Colonic mucosa (tissue), 4 donors: ENCODE results near the gene FOXP1. TPM values are rescaled to one million over a fixed set of nuclear protein-coding genes. Genes with fewer than 3 reads are reported as not detected.

Source experiments
- DNase-seq: peaks from one replicate; pipeline ENCODE4 v3.0.0-alpha.2; 2020
- H3K27ac ChIP-seq: fragments of 200-600 bp; one replicate; pipeline ENCODE4 v1.8.0; 2021
- H3K27me3 ChIP-seq: fragments of 200-600 bp; one replicate; pipeline ENCODE4 v1.8.0; 2021
- H3K36me3 ChIP-seq: fragments of 200-600 bp; one replicate; pipeline ENCODE4 v1.8.0; 2021
- H3K4me1 ChIP-seq: fragments of 200-600 bp; one replicate; pipeline ENCODE4 v1.8.0; 2021; ENCODE audit warnings: mild to moderate bottlenecking
- H3K4me3 ChIP-seq: fragments of 200-600 bp; one replicate; pipeline ENCODE4 v1.8.0; 2021
- H3K9ac ChIP-seq, 2 donors: one replicate each; pipeline ENCODE4 v1.7.0; 2013; ENCODE audit warnings: control low read depth in 2 of 2, low read depth in 2 of 2, low read length in 2 of 2
- H3K9me3 ChIP-seq: fragments of 200-600 bp; one replicate; pipeline ENCODE4 v1.8.0; 2021
- intact Hi-C: fragments of 100-400 bp; cut with DNase I; formaldehyde crosslinking; loops from one replicate; pipeline ENCODE4 v1.14.1; 2022
- total RNA-seq, 2 donors: library from RNA; stranded (reverse); fragmentation: NEBNext Ultra II Directional in 1 of 2; extraction: Animal tissue kit (Norgen Biotek cat#: 25700) in 1 of 2; gene quantifications; one replicate each; pipeline ENCODE4 v1.2.1, GENCODE V29; 2021
- TF ChIP-seq, protein P1 (sequence below): fragments of 200-600 bp; IDR thresholded peaks from one replicate; pipeline ENCODE4 v1.8.0; 2022; ENCODE audit warnings: antibody characterized with exemption, mild to moderate bottlenecking
- donor health status: healthy.
- donor health status: DM: no; HTN: no; CAD: no.
- donor health status: DM: no; HTN: no; CAD: no.

FOXP1 gene
- total RNA-seq, 2 donors from 2014 or later, result 127 to 128 TPM

DNA sequence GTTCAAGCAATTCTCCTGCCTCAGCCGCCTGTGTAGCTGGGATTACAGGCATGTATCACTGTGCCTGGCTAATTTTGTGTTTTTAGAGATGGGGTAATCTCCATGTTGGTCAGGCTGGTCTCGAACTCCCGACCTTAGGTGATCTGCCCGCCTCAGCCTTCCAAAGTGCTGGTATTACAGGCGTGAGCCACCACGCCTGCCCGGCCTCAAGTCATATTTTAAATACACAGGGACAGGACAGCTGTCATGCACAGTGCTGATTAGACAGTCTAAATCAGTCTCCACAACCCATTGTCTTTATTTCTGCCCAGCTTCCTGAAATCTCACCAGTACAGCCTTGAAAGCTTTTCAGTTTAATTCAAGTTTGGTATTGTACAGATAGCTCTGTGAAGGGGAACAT, 587.4 kb downstream of the FOXP1 start:
- no peaks in the 10 kb centered on the region for H3K4me1 ChIP-seq
- no peak for DNase-seq
- H3K27me3 ChIP-seq, result no peaks in the 10 kb centered on the region
- H3K27ac ChIP-seq, result no peak overlapping the region
- no peak overlapping the region for H3K4me3 ChIP-seq
- TF ChIP-seq, protein P1, sequence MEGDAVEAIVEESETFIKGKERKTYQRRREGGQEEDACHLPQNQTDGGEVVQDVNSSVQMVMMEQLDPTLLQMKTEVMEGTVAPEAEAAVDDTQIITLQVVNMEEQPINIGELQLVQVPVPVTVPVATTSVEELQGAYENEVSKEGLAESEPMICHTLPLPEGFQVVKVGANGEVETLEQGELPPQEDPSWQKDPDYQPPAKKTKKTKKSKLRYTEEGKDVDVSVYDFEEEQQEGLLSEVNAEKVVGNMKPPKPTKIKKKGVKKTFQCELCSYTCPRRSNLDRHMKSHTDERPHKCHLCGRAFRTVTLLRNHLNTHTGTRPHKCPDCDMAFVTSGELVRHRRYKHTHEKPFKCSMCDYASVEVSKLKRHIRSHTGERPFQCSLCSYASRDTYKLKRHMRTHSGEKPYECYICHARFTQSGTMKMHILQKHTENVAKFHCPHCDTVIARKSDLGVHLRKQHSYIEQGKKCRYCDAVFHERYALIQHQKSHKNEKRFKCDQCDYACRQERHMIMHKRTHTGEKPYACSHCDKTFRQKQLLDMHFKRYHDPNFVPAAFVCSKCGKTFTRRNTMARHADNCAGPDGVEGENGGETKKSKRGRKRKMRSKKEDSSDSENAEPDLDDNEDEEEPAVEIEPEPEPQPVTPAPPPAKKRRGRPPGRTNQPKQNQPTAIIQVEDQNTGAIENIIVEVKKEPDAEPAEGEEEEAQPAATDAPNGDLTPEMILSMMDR, result no peak
- no peaks in the 10 kb centered on the region for H3K36me3 ChIP-seq
- intact Hi-C loops, result no loop called here
- no peaks in the 10 kb centered on the region for H3K9me3 ChIP-seq
- H3K9ac ChIP-seq, result no peak overlapping the region

DNA sequence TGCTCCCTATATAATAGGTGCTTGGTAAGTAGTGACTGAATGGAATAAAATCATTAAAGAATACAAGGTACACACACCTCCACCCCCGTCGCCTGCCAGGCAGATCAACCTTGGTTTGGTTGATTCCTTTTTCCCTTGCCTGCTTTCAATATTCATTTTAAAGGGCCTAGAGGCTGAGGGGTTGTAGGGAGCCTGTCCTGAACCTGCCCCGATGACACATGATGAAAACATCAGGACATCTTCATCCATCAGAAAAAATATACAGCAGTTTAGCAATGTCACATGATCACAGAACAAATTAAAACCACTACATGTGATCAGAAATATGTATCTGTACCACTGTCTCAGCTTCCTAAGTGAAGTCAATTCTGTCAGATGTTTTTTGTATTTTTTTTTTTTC, 588.9 kb downstream of the FOXP1 start:
- intact Hi-C loops, result no loop called here
- Histone ChIP-seq H3K4me3 (no peak overlapping the region), H3K9ac (no peak overlapping the region), H3K4me1 (no peaks in the 10 kb centered on the region), H3K27ac (no peak overlapping the region), H3K9me3 (no peaks in the 10 kb centered on the region), H3K36me3 (no peaks in the 10 kb centered on the region), H3K27me3 (no peaks in the 10 kb centered on the region)
- TF ChIP-seq, protein P1, result no peak
- DNase-seq, result no peak

DNA sequence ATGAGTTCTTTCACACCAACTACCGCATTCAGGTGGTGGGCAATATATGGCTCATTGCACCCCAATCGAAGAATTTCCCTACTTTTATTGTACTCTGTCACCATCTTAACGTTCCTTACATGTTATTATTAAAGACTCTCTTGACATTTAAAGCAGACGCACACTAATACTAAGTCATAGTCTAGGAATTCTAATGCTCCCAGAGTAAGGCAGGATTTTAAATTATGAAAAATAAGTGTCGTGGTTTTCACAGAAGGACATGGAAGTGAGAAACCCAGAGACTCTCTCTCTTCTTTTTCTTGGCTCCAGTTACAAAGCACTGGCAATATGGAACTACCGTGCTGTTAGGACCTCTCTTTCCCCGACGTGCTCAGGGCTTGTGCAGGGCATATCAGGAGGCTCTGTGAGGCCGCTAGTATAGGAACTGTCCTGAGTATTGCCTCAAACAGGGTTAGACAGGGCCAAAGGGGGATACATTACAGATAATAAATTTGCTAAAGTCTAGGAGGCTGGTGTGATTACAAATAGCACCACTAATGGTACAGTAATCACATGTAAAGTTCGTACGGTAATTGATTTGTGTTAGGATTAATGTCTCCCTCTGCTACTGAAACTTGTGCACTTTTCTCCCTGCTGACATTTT, 590.8 kb downstream of the FOXP1 start:
- Histone ChIP-seq H3K27me3 (no peaks in the 10 kb centered on the region), H3K36me3 (peaks cover 1% of the 10 kb centered on the region), H3K9me3 (no peaks in the 10 kb centered on the region), H3K27ac (no peak overlapping the region), H3K9ac (no peak overlapping the region), H3K4me3 (no peak overlapping the region), H3K4me1 (no peaks in the 10 kb centered on the region)
- no peak for DNase-seq
- intact Hi-C loops, result no loop called here
- TF ChIP-seq, protein P1, result no peak

DNA sequence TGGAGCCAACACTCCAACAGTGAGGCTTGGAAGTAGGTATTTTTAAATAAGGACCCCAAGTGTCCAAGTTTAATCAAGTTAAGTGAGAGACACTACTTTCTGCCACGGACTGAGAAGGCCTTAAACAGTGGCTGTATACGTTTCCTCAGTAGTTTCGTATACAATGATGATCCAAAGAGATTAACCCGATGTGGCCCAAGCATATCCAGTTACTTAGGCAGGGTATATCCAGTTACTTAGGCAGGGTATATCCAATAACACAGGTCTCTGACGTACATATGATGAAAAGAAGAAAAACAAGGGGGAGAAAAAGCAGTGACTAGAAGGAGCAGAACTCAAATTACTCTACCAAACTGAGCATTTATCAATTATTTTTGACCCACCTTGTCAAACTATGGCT, 591.4 kb downstream of the FOXP1 start:
- Histone ChIP-seq H3K36me3 (peaks cover 7% of the 10 kb centered on the region), H3K9ac (no peak overlapping the region), H3K27me3 (no peaks in the 10 kb centered on the region), H3K27ac (no peak overlapping the region), H3K9me3 (no peaks in the 10 kb centered on the region), H3K4me3 (no peak overlapping the region), H3K4me1 (no peaks in the 10 kb centered on the region)
- no peak for DNase-seq
- TF ChIP-seq, protein P1, result no peak
- intact Hi-C loops, result no loop called here

DNA sequence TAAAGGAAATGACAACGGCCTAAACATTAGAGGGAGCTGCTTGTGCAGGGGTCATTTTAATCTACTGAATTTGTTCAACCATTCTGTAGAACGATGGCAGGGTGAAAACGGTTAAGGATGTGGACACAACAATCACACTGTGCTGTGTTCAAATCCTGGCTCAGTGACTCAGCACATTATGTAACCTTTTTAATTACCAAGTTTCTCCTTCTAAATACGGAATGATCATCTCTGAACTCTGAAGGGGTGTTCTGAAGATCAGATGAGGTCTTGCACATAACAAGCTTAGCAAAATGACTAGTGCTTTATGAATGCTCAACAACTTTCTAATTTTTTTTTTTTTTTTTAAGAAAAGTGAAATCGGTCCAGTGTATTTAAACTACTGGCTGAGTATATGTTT, 592.8 kb downstream of the FOXP1 start:
- Histone ChIP-seq H3K27me3 (no peaks in the 10 kb centered on the region), H3K36me3 (peaks cover 13% of the 10 kb centered on the region), H3K4me1 (no peaks in the 10 kb centered on the region), H3K27ac (no peak overlapping the region), H3K4me3 (no peak overlapping the region), H3K9ac (no peak overlapping the region), H3K9me3 (no peaks in the 10 kb centered on the region)
- intact Hi-C loops, result no loop called here
- DNase-seq, result no peak
- TF ChIP-seq, protein P1, result no peak
